HG03520 (cell line): ENCODE data around the gene SPATA22.
"Not testable (repeated sequence)": the region's sequence is repeated elsewhere in the genome, so short reads cannot be mapped to it uniquely, and the experiment has no call there.

ENCODE experiments used
- ATAC-seq: cut with Tn5 transposase; IDR thresholded peaks from one replicate; pipeline ENCODE4 v1.9.1; 2021; ENCODE audit warnings: mild to moderate bottlenecking, moderate library complexity; ENCODE audit not compliant: unreplicated experiment

The SPATA22 gene, protein sequence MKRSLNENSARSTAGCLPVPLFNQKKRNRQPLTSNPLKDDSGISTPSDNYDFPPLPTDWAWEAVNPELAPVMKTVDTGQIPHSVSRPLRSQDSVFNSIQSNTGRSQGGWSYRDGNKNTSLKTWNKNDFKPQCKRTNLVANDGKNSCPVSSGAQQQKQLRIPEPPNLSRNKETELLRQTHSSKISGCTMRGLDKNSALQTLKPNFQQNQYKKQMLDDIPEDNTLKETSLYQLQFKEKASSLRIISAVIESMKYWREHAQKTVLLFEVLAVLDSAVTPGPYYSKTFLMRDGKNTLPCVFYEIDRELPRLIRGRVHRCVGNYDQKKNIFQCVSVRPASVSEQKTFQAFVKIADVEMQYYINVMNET

DNA sequence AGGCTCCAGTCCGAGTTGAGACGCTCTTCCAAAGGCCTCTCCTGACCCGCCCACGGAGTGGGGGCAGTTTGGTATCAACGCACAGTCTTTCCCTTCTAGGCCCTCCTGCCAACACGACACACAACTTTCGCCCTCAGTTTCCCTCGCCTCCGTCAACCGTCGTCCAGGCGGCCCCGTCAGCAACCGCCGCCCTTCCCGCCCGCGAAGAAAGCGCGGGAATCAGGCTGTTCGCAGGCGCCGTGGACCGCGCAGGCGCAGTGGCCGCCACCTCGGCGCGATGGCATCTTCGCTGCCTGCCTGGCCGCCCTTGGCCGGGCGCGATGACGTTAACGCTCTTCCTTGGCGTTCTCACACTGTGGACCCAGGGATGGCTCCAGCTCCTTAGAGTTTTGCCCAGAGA, at the start of gene SPATA22:
TSS of gene SPATA22 (minus strand) at position 221 of the 400 bp plus-strand sequence. CDS start 2,494 bp downstream, outside the sequence.
- ATAC-seq = no peak

DNA sequence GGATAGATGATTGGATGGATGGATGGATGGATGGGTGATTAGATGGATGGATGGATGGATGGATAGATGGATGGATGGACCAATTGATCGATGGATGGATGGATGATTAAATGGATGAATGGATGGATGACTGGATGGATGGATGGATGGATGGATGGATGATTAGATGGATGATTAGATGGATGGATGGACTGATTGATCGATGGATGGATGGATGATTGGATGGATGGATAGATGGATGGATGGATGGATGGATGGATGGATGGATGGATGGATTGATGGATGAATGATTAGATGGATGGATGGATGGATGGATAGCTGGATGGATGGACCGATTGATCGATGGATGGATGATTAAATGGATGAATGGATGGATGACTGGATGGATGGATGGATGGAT, 47.9 kb upstream of the SPATA22 start:
- ATAC-seq = not testable (repeated sequence)

DNA sequence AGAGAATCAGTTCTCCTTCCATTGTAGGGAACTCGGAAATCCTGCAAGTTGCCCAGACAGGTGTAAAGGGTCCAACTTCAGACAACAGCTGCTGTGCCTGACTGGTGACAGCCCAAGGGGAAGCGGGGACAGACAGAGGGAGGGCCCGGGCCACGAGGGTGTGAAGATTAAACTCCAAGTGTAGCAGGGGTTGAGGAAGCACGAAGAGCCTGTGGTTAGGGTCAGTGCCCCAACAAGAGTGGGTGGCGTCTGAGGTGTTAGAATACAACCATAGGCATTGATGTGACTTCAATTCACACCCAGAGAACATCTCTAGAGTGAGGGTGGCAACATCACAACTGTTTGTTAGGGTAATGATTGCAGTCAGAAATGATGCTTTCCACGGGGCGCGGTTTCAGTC, 43.3 kb upstream of the SPATA22 start:
- no peak for ATAC-seq

DNA sequence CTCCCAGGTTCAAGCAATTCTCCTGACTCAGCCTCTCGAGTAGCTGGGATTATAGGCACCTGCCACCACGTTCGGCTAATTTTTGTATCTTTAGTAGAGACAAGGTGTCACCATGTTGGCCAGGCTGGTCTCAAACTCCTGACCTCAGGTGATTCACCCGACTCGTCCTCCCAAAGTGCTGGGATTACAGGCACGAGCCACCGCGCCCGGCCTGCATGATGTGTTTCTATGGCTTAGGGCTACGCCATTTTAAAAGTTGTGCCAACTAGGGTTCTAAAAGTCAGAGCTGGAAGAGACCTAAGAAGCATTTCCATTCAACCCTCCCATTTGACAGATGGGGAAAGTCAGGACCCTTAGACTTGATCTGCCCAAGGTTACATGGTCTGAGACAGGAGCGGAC, 42.5 kb upstream of the SPATA22 start:
- ATAC-seq = not testable (repeated sequence)

DNA sequence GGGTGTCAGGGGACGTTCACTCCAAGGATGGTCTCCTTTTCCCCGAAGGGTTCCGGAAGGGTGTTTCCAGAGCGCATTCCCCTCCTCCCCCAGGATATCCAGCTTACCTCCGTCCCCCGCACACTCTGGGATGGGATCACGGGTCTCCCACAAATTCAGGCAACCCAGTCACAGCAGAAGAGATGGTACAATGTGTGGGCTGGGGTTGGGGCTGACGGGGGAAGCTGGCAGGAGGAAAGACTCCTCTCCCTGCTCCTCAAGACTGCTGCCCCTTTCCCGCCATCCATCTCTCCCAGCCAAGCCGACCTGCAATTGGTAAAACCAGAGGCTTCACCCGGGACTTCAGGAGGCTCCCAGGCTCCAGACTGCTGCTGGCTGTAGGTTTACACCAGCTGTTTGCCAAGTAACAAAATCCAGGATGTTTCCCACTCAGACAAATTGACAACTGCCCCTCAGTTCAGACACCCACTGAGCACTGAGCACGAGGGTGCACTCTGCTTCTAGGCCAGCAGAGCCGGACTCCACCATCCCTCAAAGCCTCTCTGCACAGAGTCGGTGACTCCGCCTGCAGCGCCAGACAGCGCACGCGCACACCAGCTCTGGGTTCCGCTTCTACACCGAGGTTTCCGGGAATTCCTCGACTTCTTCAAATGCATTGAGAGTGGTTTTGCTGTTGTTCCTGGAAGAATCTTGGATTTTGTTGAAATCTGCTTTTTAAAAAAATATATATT, 41.9 kb upstream of the SPATA22 start:
- ATAC-seq = no peak

DNA sequence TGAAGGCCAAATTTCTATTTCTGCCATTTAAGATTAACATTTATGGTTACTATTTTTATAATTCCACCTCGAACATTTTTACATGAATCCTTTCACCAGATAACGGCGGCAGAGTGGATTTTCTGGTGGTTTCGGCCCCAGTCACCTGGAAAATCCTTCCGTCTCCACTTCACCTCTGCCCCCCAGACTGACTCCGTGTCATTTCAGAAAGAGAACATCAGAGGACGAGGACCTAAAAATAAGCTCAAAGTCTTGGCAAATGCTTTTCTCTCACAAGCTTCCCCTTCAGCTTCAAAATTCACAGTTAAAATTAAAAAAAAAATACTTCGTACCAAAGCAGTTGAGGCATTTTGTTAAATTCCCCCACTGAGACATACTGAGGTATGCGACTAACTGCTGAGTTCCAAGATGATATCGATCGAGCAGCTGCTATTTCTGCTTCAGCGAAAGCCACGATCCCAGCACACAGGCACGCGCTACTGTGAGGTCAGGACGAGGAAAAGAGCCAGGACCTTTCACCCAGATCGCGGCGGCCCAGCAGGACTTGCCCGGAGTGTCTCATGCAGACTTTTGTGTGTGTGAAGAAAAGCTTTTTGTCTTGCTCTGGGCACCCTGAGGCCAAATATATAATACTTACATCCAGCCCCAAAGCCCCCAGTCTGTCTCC, 41.0 kb upstream of the SPATA22 start:
- no peak for ATAC-seq

DNA sequence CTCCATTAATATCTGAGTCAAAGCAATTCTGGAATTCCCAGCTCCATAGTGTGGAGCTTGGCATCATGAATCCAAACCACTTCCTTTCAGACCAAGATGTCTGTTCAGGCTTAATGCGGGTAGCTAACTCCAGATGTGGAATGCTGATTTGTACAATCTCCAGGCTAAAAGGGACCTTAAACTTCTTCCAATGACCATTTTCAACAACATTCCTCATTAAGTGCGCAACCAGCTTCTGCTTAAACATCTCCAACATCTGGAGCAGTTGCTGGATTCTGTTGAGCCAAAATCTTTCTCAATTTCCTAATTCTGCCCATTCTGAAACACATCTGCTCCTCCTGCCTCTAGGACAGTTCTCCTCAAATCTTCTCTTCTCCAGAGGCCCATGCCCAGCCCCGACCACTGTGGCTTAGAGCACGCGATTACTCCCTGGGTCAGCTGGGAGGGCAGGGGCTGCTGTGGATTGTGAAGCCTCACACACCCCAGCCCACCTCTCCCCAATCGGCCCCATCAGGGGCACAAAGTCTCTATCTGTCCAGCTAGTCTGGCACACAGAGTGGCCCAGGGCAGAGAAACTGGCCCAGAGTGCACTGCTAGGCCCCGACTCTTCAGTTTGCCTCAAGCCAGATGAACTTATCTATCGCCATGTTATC, 40.4 kb upstream of the SPATA22 start:
- no peak for ATAC-seq

DNA sequence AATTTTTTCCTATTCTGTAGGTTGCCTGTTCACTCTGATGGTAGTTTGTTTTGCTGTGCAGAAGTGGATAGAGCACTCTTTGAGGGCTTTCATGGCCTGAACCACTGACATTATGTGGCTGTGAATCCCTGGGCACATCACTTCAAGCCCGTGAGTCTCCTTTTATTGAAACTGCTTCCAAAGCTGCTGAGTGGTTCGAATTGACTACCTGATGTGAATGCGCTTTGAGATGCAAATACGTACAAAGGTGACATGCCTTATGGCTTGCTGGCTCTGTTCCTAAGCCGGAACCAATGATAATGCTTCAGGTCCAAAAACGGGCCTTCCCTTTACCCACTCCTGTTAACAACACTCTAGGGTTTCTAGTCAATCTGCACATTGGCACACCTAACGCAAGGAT, 38.5 kb upstream of the SPATA22 start:
- ATAC-seq = no peak

DNA sequence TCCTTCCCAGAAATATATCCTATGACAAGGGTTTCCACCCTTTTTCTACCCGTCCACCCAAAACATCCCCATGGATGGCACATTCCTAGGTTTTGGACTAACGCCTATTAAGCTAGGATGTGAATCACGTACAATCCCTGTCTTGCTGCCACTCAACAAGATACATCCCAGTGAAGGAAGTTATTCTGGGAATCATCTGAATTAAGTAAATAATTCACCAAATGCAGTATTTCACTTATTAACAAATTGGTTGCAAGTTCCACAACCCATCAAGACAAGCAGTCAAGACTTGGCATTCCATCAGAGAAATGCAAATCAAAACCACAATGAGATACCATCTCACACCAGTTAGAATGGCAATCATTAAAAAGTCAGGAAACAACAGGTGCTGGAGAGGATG, 36.2 kb upstream of the SPATA22 start:
- no peak for ATAC-seq

DNA sequence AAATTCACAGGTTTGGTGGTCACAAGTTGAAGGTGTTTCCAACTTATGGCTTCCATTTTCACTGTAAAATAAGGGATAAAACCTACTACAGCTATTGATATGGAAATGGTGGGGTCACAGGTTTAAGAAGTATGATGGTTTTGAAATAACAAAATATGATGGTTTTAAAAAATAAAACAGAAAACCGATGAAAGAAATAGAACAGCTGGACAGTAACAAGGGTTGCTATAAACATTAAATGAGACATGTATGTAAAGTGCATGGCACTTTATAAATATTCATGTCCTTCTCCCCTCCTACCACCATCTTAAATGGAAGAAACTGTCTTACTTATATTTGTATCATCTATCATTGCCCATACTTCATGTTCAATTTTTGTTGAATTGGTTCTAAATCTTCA, 35.5 kb upstream of the SPATA22 start:
- no peak for ATAC-seq

DNA sequence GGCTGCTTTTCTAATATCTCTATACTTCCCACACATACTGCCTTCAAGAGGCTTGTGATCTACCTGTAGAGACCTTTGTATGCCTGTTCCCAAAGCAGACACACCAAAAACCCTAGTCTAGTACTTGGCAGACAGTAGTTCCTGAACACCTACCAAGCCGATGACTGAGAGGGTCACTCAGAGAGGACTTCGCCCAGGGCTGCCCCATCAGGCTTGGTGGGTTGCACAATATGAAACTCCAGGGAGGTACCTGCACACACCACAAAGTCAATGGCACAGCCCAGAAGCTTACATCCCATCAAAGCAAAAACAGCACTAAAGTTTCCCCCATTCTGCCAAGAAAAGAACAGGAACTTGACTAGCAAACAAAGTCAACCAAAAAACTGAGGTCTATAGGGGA, 34.4 kb upstream of the SPATA22 start:
- ATAC-seq = no peak

DNA sequence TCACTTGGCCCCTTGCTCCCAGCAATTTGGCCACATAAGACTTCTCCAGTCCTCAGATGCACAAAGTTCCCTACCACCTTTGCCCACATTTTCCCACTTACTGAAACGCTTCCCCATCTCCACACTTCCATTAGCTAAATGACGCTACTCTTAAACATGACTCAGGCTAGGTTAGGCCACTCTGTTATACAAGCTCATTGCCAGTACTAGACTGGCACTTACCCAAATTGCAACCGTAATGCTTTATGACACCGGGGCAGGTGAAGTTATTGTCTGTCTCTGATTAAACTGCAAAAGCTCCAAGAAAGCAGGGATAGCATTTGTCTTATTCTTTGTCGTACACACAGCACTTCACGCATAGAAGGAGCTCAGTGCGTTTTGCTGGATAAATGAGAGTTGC, 33.4 kb upstream of the SPATA22 start:
- ATAC-seq = no peak

DNA sequence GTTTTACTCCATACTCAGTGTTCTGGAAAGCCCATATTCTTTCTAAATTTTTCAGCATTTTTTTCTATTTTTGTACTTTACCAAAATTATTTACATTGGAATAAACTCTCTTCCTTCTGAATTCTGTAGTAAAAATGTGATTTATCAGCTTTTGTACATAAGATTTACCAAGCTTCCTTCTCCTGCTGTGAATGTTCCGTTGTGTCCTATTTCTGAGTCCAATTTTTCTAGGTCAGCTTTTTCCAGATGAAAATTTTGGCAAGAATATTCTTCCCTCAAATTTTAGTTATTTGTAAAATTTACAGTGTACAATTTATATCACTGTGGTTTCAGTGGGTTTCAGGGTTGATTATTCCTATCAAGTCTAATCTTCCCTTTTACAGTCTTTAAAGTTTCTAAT, 31.7 kb upstream of the SPATA22 start:
- no peak for ATAC-seq

DNA sequence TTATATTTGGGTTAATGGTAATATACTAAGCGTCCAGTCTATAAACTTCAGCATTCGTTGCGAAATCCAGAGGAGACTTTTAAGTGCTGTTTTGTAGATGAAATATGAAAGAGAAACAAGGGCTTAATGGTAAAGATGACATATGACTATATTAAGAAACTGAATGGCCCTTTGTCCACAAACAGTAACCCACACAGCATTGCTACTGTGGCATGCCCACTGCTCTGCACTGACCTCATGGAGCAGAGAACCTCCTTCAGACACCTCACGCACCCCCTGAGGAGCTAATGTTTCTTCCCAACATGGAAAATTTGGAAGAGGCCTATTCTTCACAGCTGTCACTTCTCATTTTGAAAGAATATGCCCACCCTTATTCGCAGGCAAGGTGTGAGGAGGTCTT, 30.8 kb upstream of the SPATA22 start:
- no peak for ATAC-seq

DNA sequence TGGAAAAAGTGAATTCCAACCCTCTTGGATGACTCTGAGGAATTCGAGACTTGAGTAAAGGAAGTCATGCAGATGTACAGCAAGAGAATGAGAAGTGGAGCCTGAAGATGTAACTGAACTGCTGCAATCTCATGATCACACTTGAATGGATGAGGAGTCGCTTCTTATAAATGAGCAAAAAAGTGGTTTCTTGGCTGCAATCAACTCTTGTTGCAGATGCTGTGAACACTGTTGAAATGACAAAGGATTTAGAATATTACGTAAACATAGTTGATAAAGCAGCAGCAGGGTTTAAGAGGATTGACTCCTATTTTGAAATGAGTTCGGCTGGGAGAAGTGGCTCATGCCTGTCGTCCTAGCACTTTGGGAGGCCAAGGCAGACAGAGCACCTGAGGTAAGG, 29.7 kb upstream of the SPATA22 start:
- no peak for ATAC-seq

DNA sequence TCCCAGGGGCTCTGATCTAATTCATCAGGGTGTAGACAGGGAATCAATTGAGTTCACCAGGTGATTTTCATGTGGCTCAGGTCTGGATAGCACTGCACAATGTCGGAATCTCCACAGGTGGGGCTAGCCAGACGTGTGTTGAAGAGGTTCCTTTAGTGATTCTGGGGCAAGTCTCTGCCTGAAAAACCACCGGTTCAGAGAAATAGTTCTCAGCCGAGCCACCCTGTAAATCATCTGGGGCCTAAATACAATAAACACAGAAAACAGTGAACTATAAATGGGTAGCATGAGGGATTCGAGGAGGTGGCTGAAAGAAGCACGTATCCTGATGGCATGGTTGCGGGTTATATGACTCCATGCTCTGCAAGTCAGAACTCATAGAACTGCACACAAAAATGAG, 25.5 kb upstream of the SPATA22 start:
- ATAC-seq = no peak

DNA sequence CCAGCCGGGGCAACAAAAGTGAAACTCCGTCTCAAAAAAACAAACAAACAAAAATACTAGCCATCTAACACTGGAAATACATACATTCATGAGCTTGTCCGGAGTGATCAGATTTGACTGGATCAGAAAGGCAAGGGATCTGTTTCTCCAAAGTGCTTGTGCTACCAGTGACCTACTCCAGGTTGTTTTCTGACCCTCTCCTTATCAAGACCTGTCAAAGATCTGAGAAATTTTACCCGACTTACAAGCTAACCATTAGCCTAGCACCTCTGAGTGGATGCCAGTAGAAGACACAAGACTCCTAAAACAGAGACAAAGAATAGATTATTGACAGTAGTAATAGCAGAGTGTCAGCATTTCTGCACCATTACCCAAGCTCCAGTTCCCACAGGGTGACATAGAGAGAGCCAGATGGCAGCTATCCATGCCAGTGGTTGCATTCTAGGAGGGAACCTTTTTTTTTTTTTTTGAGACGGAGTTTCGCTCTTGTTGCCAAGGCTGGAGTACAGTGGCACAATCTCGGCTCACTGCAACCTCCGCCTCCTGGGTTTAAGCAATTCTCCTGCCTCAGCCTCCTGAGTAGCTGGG, 14.0 kb upstream of the SPATA22 start:
- ATAC-seq = no peak

DNA sequence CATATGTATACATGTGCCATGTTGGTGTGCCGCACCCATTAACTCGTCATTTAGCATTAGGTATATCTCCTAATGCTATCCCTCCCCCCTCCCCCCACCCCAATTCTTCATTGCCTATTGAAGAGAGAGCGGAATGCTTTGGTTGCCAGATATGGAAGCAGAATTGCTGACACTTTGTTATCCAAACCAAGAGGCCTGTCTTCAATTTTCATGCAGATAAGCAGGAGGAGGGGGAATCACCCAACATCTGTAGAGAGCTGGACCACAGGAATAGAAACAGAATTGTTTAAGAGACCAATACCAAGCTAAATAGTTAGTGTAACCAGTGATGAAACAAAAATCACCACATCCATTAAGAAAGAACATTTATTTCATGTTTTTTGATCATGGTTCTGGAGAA, 11.2 kb upstream of the SPATA22 start:
- ATAC-seq = no peak

DNA sequence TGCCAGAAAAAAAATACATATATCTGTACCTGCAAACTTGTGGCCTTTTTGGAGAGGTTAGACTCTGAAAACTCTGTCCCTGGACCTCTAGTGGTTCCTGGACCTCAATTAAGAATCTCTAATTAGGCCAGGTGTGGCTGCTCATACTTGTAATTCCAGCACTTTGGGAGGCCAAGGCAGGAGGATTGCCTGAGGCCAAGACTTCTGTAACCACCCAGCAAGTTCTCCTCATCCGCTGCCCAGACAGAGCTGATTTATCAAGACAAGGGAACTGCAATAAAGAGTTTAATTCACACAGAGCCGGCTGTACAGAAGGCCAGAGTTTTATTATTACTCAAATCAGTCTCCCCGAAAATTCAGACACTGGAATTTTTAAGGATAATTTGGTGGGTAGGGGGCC, 8.4 kb upstream of the SPATA22 start:
- ATAC-seq = no peak

DNA sequence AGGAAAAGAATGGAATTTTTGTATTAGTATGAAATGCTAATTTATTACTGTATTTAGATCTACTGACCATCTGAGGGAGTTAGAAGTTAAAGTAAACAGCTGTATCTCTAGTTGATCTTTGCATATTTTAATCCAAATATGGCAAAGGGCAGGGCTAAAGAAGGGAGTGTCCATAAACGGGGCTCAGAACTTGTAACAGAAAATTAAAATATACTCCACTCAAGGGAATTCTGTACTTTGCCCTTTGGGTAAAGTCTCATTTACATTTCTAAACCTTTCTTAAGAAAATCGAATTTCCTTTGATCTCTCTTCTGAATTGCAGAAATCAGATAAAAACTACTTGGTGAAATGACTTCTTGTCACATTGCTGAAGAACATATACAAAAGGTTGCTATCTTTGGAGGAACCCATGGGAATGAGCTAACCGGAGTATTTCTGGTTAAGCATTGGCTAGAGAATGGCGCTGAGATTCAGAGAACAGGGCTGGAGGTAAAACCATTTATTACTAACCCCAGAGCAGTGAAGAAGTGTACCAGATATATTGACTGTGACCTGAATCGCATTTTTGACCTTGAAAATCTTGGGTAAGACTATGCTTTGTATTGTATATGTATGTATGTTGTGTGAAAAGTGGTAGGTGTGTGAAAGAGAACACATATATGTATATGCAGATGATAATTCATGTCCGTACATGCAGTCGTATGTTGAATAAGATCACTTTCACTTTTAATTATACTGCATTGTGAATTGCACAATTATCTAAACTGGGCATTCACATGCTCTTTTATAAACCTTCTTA, 4.4 kb upstream of the SPATA22 start, which contains the start of gene ASPA:
TSS of gene ASPA (plus strand) at position 186 of the 799 bp plus-strand sequence. CDS start at position 349, 163 bp downstream.
- ATAC-seq = no peak
